Endothelial cell of umbilical vein (primary cell): ENCODE results near the gene TRAPPC2. TPM values are rescaled to one million over a fixed set of nuclear protein-coding genes. Genes with fewer than 3 reads are reported as not detected.

ENCODE experiments used
- BruUV-seq: library from RNA; stranded (reverse); fragments of 400-500 nt; replicated peaks from 2 replicates; lab custom pipeline; 2021; lab: Mats Ljungman, UMichigan
- CTCF ChIA-PET: fragments of 300-600, 350-600 bp; sonication (Branson Sonifier 250); formaldehyde crosslinking; loops from one replicate; lab custom pipeline; 2021; ENCODE audit warnings: antibody characterized with exemption, inconsistent platforms; lab: Charles Lee
- POLR2A ChIA-PET: fragments of 300-600, 350-600 bp; sonication (Branson Sonifier 250); formaldehyde crosslinking; loops from one replicate; lab custom pipeline; 2021; ENCODE audit warnings: antibody characterized with exemption, inconsistent platforms; lab: Charles Lee
- DNase-seq: peaks from one replicate; pipeline ENCODE4 v3.0.0-alpha.2; 2011; ENCODE audit warnings: low read depth, low spot score
- FAIRE-seq: peaks from 2 replicates; lab custom pipeline; 2011; peaks lifted over from hg19 to GRCh38; lab: Jason Lieb, UNC
- H2AFZ ChIP-seq: 2 replicates; pipeline ENCODE4 v1.6.0; 2012; ENCODE audit warnings: low read depth, low read length, control low read depth, inconsistent platforms
- H3K27ac ChIP-seq: 2 replicates; pipeline ENCODE4 v1.5.1; 2011; ENCODE audit warnings: low read depth, mild to moderate bottlenecking, control low read depth, low read length, moderate library complexity; ENCODE audit not compliant: insufficient read depth
- H3K27me3 ChIP-seq, 2 experiments: 2 replicates each; pipeline versions ENCODE4 v1.6.0 to v1.6.1; 2011; ENCODE audit warnings: low read length in 2 of 2, mixed read lengths in 1 of 2; ENCODE audit not compliant: control insufficient read depth in 2 of 2, insufficient read depth in 2 of 2
- H3K36me3 ChIP-seq, 2 experiments: 2 replicates in 1 of 2; 3 replicates in 1 of 2; pipeline ENCODE4 v1.5.1; 2011; ENCODE audit warnings: low read length in 2 of 2, mild to moderate bottlenecking in 1 of 2, moderate library complexity in 1 of 2; ENCODE audit not compliant: control insufficient read depth in 2 of 2, insufficient read depth in 2 of 2; ENCODE audit errors: extremely low read depth in 1 of 2
- H3K4me1 ChIP-seq: 3 replicates; pipeline ENCODE4 v1.5.1; 2011; ENCODE audit warnings: mild to moderate bottlenecking, low read length; ENCODE audit not compliant: control insufficient read depth, insufficient read depth; ENCODE audit errors: extremely low read depth
- H3K4me2 ChIP-seq: 2 replicates; pipeline ENCODE4 v1.6.1; 2011; ENCODE audit warnings: low read length, control low read depth, mixed read lengths; ENCODE audit not compliant: insufficient read depth
- H3K4me3 ChIP-seq, 3 experiments: fragments of 200-600 bp in 1 of 3; sonication (generic), shearing (Covaris generic) in 1 of 3; replicated peaks in 1 of 3; 2 replicates each; pipeline ENCODE4 v1.5.1; 2011 to 2016; ENCODE audit warnings: control low read depth in 3 of 3, low read length in 3 of 3, mild to moderate bottlenecking in 2 of 3, inconsistent platforms in 1 of 3, low read depth in 1 of 3, moderate library complexity in 1 of 3; ENCODE audit not compliant: insufficient read depth in 1 of 3
- H3K79me2 ChIP-seq: 2 replicates; pipeline ENCODE4 v1.6.0; 2012; ENCODE audit warnings: low read length, inconsistent platforms; ENCODE audit not compliant: control insufficient read depth, insufficient read depth
- H3K9ac ChIP-seq: replicated peaks from 2 replicates; pipeline ENCODE3; 2011; ENCODE audit warnings: low read length, control low read depth; ENCODE audit not compliant: insufficient read depth; ENCODE audit errors: extremely low read depth
- H3K9me1 ChIP-seq: replicated peaks from 3 replicates; pipeline ENCODE4 v1.6.0; 2011; ENCODE audit warnings: mild to moderate bottlenecking, low read length; ENCODE audit not compliant: control insufficient read depth, insufficient read depth; ENCODE audit errors: extremely low read depth
- H3K9me3 ChIP-seq: replicated peaks from 2 replicates; pipeline ENCODE4 v1.5.1; 2012; ENCODE audit warnings: low read length, inconsistent platforms; ENCODE audit not compliant: control insufficient read depth, insufficient read depth
- H4K20me1 ChIP-seq: replicated peaks from 2 replicates; pipeline ENCODE3; 2011; ENCODE audit warnings: mild to moderate bottlenecking, low read length; ENCODE audit not compliant: control insufficient read depth, insufficient read depth; ENCODE audit errors: extremely low read depth
- EZH2 ChIP-seq: IDR thresholded peaks from 2 replicates; pipeline ENCODE4 v1.6.1; 2012; ENCODE audit warnings: borderline replicate concordance, low read depth, mild to moderate bottlenecking, moderate library complexity, low read length, inconsistent platforms; ENCODE audit not compliant: severe bottlenecking
- FOS ChIP-seq: IDR thresholded peaks from 2 replicates; pipeline ENCODE4 v1.6.1; 2011; ENCODE audit warnings: mild to moderate bottlenecking, low read length, moderate library complexity, borderline replicate concordance; ENCODE audit not compliant: insufficient read depth
- GATA2 ChIP-seq: IDR thresholded peaks from 2 replicates; pipeline ENCODE4 v1.7.0; 2011; ENCODE audit warnings: low read depth, mild to moderate bottlenecking, moderate library complexity, mixed read lengths, low read length; ENCODE audit not compliant: insufficient read length, insufficient read depth
- JUN ChIP-seq: IDR thresholded peaks from 2 replicates; pipeline ENCODE4 v1.6.1; 2011; ENCODE audit warnings: borderline replicate concordance, low read depth; ENCODE audit not compliant: insufficient read length, insufficient read depth
- MAX ChIP-seq: IDR thresholded peaks from 2 replicates; pipeline ENCODE4 v1.6.1; 2011; ENCODE audit not compliant: insufficient read depth, insufficient read length
- MYC ChIP-seq: IDR thresholded peaks from one replicate; pipeline ENCODE4 v1.6.1; 2011; ENCODE audit warnings: mild to moderate bottlenecking, low read depth, low read length
- POLR2A ChIP-seq: IDR thresholded peaks from 2 replicates; pipeline ENCODE4 v1.6.1; 2012; ENCODE audit warnings: low read depth, mild to moderate bottlenecking, control low read depth, low read length
- POLR2AphosphoS5 ChIP-seq: IDR thresholded peaks from 2 replicates; pipeline ENCODE4 v1.6.1; 2012; ENCODE audit warnings: low read depth, mild to moderate bottlenecking, control low read depth, low read length, moderate library complexity; ENCODE audit not compliant: insufficient read depth
- dilution Hi-C: fragments of 300-500 bp; cut with MboI; formaldehyde crosslinking; loops from one replicate; pipeline ENCODE4 v1.15.0; 2019; ENCODE audit warnings: low sequenced_read_pairs; ENCODE audit not compliant: extremely low pct_ligation_motif_present
- intact Hi-C: fragments of 100-400 bp; cut with micrococcal nuclease; formaldehyde crosslinking; loops from one replicate; pipeline ENCODE4 v1.10.0; 2022
- polyA plus RNA-seq, 4 experiments: library from polyadenylated mRNA; depleted of rRNA in 3 of 4; stranded (reverse) in 3 of 4; unstranded in 1 of 4; fragments of >200 nt; gene quantifications; 2 replicates each; pipeline versions ENCODE4 v1.2.1 to v1.2.3, GENCODE V29; 2011 to 2012; ENCODE audit warnings: missing spikeins in 1 of 4
- total RNA-seq: library from RNA; stranded (reverse); gene quantifications from 2 replicates; pipeline ENCODE4 v1.2.3, GENCODE V29; 2021
- TF ChIP-seq, protein P1 (sequence below), 2 donors: IDR thresholded peaks; 1 replicate in 1 of 2; 2 replicates in 1 of 2; pipeline ENCODE4 v1.5.1; 2011; ENCODE audit warnings: low read length in 2 of 2, mild to moderate bottlenecking in 2 of 2, moderate library complexity in 2 of 2, control low read depth in 1 of 2, inconsistent platforms in 1 of 2, low read depth in 1 of 2; ENCODE audit not compliant: insufficient read depth in 1 of 2; ENCODE audit errors: extremely low read depth in 1 of 2

TRAPPC2 gene
- total and polyA plus RNA-seq, 2 donors (not counting 3 experiments of a cell fraction or from before 2014, with no cell fraction given) = 6.6 to 13.0 TPM

GRCh38 chrX:13761606-13762414 lies 27.4 kb upstream of the TRAPPC2 start:
- Histone ChIP-seq H3K36me3 (peaks cover 0 to 2% of the 10 kb centered on the region in 2 experiments), H3K4me3 (no peak overlapping the region), H3K79me2 (no peaks in the 10 kb centered on the region), H3K27ac (no peak overlapping the region), H3K27me3 (no peaks in the 10 kb centered on the region), H3K9me1 (no peaks in the 10 kb centered on the region), H3K4me2 (no peak overlapping the region), H4K20me1 (no peaks in the 10 kb centered on the region), H3K9ac (no peak overlapping the region), H3K4me1 (no peaks in the 10 kb centered on the region), H3K9me3 (no peaks in the 10 kb centered on the region), H2AFZ (no peak overlapping the region)
- intact Hi-C loops (no loop called here), dilution Hi-C loops (no loop called here)
- DNase-seq (no peak), FAIRE-seq (peak; percentile 35)
- ChIA-PET POLR2A (no interaction called here), CTCF (interaction anchor here (1.3 to 1.5 kb wide), 3 partner anchors 10 to 255 kb away, joined by 3 to 5 read pairs (median 5); no protein-coding TSS in a partner anchor)
- BruUV-seq = no TSS peak
- TF ChIP-seq EZH2 (no peak), MAX (no peak), POLR2A (no peak), MYC (no peak), JUN (no peak), POLR2AphosphoS5 (no peak), GATA2 (no peak), FOS (no peak)
- TF ChIP-seq, protein P1, sequence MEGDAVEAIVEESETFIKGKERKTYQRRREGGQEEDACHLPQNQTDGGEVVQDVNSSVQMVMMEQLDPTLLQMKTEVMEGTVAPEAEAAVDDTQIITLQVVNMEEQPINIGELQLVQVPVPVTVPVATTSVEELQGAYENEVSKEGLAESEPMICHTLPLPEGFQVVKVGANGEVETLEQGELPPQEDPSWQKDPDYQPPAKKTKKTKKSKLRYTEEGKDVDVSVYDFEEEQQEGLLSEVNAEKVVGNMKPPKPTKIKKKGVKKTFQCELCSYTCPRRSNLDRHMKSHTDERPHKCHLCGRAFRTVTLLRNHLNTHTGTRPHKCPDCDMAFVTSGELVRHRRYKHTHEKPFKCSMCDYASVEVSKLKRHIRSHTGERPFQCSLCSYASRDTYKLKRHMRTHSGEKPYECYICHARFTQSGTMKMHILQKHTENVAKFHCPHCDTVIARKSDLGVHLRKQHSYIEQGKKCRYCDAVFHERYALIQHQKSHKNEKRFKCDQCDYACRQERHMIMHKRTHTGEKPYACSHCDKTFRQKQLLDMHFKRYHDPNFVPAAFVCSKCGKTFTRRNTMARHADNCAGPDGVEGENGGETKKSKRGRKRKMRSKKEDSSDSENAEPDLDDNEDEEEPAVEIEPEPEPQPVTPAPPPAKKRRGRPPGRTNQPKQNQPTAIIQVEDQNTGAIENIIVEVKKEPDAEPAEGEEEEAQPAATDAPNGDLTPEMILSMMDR (IDR thresholded peaks at IDR 0.05; ENCODE audit: extremely low read depth in 1 of 2, insufficient read depth in 1 of 2, low read depth in 1 of 2, low read length in 2 of 2) = no peak
